ENCODE measurements around the gene KRT4. TPM values are rescaled to one million over a fixed set of nuclear protein-coding genes. Genes with fewer than 3 reads are reported as not detected.
A peak's percentile ranks its signal among the peaks of the same experiment; 100 is the strongest.

KRT4 gene
- total RNA-seq, 1 donor from 2014 or later: not detected

GRCh38 chr12:52838609-52839435 is 24.9 kb upstream of the KRT4 start:
- Histone ChIP-seq H3K27me3 (ENCODE audit: control insufficient read depth, insufficient read depth, low read length) (peaks cover 2% of the 10 kb centered on the region), H3K36me3 (ENCODE audit: control insufficient read depth, insufficient read depth, low read length) (no peaks in the 10 kb centered on the region), H3K4me3 (ENCODE audit: low read depth, low read length) (no peak overlapping the region)
- no peak for TF ChIP-seq CTCF (IDR thresholded peaks at IDR 0.05; ENCODE audit: insufficient read depth, low read length, poor library complexity, severe bottlenecking)
- no peak for DNase-seq (ENCODE audit: low read depth)

- Histone ChIP-seq H3K4me3 (ENCODE audit: low read depth, low read length) (no peak overlapping the region), H3K27me3 (ENCODE audit: control insufficient read depth, insufficient read depth, low read length) (peaks cover 2% of the 10 kb centered on the region), H3K36me3 (ENCODE audit: control insufficient read depth, insufficient read depth, low read length) (no peaks in the 10 kb centered on the region)
- no peak for DNase-seq (ENCODE audit: low read depth)
- no peak for TF ChIP-seq CTCF (IDR thresholded peaks at IDR 0.05; ENCODE audit: insufficient read depth, low read length, poor library complexity, severe bottlenecking)
Observed at GRCh38 chr12:52837781-52838608, 24.1 kb upstream of the KRT4 start.

GRCh38 chr12:52837413-52837741 is 23.5 kb upstream of the KRT4 start:
- Histone ChIP-seq H3K27me3 (ENCODE audit: control insufficient read depth, insufficient read depth, low read length) (peaks cover 2% of the 10 kb centered on the region), H3K4me3 (ENCODE audit: low read depth, low read length) (no peak overlapping the region), H3K36me3 (ENCODE audit: control insufficient read depth, insufficient read depth, low read length) (no peaks in the 10 kb centered on the region)
- TF ChIP-seq CTCF (IDR thresholded peaks at IDR 0.05; ENCODE audit: insufficient read depth, low read length, poor library complexity, severe bottlenecking): no peak
- DNase-seq (ENCODE audit: low read depth): peak; percentile 66

- H3K36me3 ChIP-seq (ENCODE audit: control insufficient read depth, insufficient read depth, low read length): no peaks in the 10 kb centered on the region
- no peak overlapping the region for H3K4me3 ChIP-seq (ENCODE audit: low read depth, low read length)
- TF ChIP-seq CTCF (IDR thresholded peaks at IDR 0.05; ENCODE audit: insufficient read depth, low read length, poor library complexity, severe bottlenecking): no peak
- H3K27me3 ChIP-seq (ENCODE audit: control insufficient read depth, insufficient read depth, low read length): peaks cover 2% of the 10 kb centered on the region
- DNase-seq (ENCODE audit: low read depth): no peak
Observed at GRCh38 chr12:52836491-52837412, 22.8 kb upstream of the KRT4 start.

GRCh38 chr12:52836042-52836466 is 22.1 kb upstream of the KRT4 start:
- DNase-seq (ENCODE audit: low read depth): no peak
- H3K4me3 ChIP-seq (ENCODE audit: low read depth, low read length): no peak overlapping the region
- H3K36me3 ChIP-seq (ENCODE audit: control insufficient read depth, insufficient read depth, low read length): no peaks in the 10 kb centered on the region
- TF ChIP-seq CTCF (IDR thresholded peaks at IDR 0.05; ENCODE audit: insufficient read depth, low read length, poor library complexity, severe bottlenecking): no peak
- peaks cover 2% of the 10 kb centered on the region for H3K27me3 ChIP-seq (ENCODE audit: control insufficient read depth, insufficient read depth, low read length)

Measured in kidney epithelial cell (primary cell).